Measurements from ENCODE around the gene MGAT4C.

The MGAT4C gene

DNA sequence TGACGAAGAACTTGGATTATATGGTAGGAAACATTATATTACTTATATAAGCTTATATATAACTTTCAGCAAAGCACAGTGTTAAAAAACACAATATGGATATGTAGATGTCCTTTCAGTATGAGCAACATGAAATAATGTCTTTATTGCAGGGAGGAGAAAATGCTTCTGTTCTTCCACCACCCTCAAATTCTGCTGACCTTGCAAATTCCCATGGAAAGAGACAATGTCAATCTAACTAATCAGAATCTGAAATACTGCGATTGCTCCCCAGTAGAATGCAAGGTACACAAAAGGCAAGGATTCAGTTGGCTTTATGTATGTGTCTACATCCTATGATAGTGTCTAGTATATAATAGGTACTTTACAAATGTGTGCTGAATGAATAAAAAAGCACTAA is 26.4 kb downstream of the MGAT4C start:
- no peak for DNase-seq (ENCODE audit: low spot score)

DNA sequence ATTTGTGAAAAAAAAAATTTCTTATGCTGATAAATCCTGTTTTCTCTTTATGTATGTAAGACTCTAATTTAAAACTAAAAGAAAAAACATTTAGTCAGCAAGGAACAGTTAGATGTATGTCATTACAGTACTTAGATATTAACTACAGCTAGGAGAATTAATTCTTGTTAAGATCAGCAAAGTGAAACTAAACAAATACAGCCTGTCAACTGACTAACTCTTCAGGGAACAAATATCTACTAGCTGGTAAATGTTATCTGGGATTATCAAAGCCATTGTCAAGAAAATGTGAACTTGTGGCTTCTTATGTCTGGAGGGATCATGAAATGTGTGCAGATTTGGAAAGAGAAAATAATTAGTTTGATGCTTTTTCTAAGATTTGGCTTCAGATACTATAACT is 27.5 kb downstream of the MGAT4C start:
- DNase-seq (ENCODE audit: low spot score) = no peak

DNA sequence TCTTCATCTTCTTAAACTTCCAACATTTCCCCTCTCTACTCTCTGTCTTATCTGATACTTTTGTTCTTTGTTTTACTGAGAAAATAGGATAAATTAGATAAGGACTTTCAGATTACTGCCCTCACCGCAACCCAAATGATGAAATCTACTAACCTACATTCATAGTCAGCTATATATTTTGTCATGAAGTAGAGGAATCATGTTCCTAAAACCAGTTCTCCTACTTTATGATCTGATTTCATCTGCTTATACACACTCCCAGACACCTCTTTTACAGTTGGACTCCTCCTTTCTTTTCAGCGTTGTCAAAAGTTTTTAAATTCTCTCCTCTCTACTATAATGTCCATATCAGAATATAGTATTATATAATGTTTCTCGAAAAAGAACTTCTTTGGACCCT is 29.7 kb downstream of the MGAT4C start:
- no peak for DNase-seq (ENCODE audit: low spot score)

DNA sequence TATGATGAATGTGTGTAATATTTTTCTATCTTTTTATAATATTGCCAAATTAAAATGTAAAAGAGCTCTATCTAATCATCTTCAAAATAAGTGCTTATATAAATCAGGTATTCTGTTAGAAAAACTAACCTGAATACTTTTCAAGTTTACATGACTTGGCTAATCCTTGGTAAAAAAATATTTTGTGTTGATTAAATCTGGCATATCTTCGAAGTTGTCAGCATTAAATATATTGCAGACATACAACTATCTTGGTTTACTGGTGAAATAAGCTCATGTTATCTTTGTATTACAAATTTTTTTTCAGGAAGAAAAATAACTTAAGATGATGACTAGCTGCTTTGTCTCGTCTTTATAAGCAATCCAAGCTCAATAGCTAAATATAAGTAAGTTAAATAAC is 39.6 kb downstream of the MGAT4C start:
- DNase-seq (ENCODE audit: low spot score) = no peak

DNA sequence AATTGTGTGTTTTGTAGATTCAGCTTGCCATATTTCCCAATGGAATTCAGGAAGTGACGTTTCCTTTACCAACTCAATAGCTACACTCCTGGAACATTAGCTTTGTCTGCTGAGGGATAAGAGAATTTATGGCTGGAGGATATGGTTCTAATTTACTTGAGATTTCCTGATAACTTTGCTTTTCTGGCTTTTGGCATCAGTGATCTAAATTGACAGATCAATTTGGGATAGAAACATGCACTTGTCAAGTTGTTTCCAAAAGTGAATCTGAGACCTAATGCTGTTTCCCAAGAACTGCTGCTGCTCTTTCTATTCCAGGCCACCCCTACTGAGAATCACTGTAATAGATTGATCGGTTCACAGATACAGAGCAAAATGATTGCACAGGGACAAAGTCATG is 43.2 kb downstream of the MGAT4C start:
- DNase-seq (ENCODE audit: low spot score) = no peak

DNA sequence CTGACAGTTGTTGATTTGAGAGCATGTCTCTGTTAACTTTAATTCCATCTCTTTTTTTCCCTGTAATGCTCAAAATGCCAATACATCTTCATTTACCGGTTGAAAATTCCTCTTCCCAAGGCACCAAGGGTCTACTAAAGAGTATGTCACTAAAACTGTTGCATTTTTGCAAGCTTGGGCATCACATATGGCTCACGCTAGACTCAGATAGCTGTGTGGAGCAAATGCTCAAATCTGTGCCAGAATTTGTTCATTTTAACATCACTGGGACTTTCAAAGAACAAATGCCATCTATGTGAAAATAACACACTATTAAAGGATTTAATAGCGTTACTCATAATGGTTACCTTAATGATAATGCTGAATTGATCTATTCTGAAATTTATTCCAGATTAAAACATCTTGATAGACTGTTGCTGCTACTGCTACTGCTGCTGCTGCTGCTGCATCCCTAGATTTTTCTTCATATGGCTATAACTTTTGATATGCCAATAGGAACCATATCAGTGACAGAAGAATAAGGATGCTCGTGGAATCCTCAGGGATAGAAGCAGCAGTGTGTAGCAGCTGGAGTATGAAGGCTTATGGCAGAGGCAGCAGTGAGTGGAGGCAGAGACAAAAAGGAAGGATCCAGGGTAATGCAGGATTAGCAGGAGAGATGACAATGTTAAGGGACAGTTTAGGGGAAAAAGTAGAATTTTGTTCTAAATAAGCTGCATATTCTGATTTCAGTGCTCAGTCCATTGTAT is 57.3 kb downstream of the MGAT4C start:
- DNase-seq (ENCODE audit: low spot score) = no peak

DNA sequence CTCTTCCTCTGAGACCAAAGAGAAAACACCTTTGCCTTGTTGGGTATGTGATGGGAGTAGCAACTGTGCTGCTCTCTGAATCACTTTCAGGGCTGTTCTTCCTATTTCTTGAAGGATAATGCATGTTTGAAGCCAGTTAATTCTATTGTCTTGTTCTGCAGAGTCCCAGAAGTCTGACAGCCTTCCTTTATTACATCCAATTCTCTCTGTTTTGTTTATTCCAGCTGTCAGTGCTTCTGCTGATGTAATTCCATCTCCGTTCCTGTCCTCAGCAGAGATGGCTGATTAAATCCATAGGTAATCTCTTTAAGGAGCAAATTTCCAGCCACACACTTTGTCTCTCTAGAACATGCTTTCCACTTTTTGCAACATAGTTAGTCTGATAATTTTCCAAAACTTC is 59.7 kb downstream of the MGAT4C start:
- DNase-seq (ENCODE audit: low spot score) = no peak

DNA sequence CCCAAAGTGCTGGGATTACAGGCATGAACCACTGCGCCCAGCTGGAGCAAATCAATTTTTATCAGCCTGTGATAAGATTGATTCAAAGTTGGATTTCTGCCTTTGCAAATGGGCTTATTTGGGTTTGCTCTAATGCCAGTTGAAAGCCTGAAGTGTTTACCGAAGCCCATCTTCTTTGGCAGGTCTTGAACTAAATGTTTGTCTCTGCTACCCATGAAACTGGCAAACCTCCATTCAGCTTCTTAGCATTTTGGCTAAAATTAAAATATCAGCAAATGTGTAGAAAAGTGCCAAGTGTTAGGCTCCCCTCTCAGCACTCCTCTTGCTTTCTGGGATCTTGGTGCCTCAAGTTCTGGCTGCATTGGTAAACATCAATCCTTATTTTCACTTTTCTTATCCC is 61.5 kb downstream of the MGAT4C start:
- no peak for DNase-seq (ENCODE audit: low spot score)

DNA sequence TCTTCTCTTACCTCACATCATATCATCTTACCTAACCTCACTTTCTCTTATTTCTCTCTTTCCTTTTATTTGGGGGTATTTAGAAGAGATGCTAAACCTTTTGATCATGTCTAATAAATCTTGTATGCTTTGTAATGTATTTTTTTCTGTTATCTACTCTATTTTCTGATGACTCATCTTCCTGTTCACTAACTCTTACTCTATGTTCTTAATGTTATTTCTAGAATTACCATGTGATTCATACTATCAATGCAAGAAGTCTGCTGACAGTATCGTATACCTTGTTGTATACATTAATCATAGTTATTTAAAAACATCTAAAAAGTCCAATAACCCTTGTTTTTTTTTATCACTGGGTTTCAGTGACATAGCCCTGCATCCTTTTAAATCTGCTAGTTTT is 62.3 kb downstream of the MGAT4C start:
- no peak for DNase-seq (ENCODE audit: low spot score)

DNA sequence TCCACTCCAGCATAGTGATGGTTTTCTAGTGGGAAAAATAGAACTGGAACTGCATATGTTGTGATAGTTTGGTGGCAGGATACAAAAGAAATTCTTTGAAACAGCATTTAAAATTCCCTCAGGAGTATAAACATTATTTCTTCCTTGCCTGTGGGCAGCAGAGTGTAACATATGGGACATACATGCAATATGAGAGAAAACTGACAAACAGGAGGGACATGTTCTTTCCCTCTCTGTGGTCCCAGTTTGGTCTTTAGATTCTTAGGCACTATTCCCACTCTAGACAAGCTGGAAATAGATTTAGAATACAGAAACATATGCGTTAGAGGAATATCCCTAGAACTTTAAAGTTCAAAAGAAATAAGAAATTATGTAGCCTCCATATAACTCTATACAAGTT is 68.0 kb downstream of the MGAT4C start:
- no peak for DNase-seq (ENCODE audit: low spot score)

DNA sequence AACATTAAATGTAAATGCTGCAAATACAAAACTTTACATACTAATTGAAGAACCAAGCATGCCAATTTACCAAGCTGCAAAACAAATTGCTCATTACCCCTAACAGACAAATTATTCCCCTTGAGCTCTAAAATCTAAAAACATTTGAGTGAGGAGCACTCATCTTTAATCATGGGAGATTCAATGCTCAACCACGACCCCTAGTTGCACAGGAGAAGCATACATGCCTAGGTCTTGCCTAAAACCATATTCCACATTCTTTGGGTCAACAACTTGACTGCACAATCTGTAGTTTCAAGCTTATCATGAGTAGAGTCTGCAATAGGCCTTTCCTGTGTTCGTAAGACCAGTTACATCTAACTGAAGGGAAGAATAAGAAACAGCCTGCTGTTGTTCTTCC is 69.7 kb downstream of the MGAT4C start:
- peak; percentile 25 for DNase-seq (ENCODE audit: low spot score)

DNA sequence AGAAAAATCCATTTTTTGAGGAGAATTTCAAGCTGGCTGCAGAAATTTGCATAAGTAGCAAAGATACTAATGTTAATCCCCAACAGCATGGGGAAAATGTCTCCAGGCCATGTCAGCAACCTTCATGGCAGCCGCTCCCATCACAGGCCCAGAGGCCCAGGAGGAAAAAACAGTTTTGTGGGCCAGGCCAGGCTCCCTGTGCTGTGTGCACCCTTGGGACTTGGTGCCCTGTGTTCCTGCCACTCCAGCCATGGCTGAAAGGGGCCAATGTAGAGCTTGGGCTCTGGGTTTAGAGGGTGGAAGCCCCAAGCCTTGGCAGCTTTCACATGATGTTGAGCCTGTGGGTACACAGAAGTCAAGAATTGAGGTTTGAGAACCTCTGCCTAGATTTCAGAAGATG is 76.3 kb downstream of the MGAT4C start:
- no peak for DNase-seq (ENCODE audit: low spot score)

DNA sequence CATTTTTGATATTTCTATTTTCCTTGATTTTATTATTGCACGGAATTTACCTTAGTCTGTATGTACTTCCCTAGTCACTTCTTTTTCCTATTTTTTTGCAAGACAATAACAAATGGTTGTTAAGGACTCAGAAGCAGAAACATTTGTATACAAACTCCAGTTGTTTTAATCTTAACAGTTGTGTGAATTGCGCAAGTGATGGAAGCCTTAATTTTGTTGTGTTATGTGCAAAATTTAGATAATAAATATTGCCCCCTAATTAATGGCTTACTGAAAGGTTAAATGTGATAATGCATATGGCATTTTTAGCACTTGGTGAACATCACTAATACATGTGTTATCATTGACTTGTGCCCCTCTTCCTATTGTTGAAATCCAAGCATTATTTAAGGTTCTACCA is 82.0 kb downstream of the MGAT4C start:
- no peak for DNase-seq (ENCODE audit: low spot score)

DNA sequence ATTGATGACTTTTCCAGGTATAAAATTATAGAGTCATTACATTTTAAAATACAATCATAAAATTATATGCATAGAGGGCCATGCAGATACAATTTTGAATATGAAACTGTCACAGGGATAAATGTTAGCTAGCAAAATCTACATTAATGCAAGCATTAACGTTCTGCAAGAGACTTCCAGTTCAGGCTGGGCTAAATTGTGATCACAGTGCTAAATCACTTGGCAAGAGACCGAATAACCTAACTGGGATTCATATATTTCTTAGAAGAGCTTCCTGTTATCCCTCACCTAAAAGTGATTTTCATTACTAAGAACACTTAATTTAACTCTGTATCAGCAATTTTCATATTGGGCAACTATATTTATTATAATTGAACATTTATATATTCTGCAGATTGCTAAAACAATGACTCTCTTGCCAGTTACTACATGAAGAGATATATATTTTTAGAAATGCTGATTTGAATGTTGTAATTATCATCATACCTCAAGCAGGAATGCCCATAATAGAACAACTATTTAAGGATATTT is 83.2 kb downstream of the MGAT4C start:
- no peak for DNase-seq (ENCODE audit: low spot score)

DNA sequence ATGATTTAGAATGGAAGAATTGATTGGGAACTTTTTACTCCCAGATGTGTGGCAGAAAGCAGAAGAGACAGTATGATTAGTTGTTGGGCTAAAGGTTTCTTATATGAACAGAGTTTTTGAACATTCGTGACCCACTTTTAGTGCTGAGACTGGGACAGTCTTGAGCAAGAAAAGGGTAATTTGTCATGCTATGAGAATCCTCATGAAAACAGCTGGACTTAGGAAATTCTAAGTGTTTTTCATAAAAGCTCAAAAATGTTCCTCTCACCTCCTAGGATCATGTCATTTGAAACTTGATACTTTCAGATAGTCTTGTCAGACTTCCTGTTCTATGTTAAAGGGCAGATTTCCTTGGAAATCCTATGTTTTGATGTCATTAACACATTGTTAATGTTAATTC is 86.1 kb downstream of the MGAT4C start:
- no peak for DNase-seq (ENCODE audit: low spot score)

DNA sequence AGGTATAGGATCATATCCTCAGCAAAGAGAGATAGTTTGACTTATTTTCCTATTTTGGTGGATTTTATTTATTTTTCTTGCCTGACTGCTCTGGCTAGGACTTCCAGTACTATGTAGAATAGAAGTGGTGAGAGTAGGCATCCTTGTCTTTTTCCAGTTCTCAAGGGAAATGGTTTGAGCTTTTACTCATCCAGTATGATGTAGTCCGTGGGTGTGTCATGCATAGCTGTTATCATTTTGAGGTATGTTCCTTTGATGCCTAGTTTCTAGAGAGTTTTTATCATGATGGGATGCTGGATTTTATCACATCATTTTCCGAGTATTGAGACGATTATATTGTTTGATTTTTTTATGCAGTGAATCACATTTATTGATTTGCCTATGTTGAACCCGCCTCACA is 97.2 kb downstream of the MGAT4C start:
- DNase-seq (ENCODE audit: low spot score) = no peak

DNA sequence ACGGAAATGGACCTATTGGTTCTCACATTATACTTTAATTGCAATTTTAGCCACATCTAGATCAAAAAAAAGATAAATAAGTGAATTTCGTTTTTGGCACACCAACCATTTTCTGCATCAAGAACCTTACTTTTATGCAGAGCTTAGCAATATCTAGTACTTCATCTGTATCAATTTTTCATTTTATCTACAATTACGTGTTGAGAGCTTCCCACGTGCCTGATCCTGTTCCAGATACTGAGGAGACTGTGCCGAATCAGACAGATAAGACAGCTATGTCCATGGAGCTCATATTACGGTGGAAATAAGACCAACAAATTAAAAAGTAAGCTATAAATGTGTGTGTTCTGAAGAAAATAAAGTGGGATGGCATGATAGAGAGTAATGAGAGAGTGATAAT is 101.6 kb downstream of the MGAT4C start:
- no peak for DNase-seq (ENCODE audit: low spot score)

DNA sequence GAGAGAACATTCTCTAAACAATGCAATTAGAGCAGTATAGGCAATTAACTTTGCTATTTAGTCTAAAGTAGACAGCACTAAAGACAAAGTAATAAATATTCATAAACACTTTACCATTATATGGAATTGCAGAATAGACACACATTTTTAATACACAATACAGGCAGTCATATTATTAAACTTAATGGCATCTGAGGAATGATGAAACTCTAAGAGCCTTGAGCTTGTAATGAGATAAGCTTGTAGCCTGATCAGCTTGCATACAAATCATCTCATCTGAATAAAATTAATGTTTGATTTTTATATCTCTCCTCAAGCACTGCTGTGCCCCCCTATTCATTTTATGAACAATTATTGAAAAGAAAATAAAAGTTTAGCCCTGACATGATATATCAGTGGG is 107.6 kb downstream of the MGAT4C start:
- no peak for DNase-seq (ENCODE audit: low spot score)

DNA sequence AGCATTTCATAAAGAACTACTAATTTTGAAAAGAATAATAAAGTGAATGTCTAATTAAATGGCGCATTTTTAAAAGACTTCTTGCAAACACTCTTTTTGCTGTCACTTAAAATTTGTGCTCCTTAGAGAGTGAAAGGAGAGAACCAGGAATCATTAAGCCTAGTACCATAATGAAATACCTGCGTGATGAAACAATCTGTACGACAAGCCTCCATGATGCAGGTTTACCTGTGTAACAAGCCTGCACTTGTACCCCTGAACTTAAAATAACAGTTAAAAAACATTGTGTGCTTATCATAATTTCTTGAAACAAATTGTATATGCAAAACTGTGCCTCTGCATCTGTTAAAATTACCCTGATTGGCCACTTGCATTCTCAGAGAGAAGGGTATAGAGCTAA is 108.1 kb downstream of the MGAT4C start:
- DNase-seq (ENCODE audit: low spot score) = no peak

DNA sequence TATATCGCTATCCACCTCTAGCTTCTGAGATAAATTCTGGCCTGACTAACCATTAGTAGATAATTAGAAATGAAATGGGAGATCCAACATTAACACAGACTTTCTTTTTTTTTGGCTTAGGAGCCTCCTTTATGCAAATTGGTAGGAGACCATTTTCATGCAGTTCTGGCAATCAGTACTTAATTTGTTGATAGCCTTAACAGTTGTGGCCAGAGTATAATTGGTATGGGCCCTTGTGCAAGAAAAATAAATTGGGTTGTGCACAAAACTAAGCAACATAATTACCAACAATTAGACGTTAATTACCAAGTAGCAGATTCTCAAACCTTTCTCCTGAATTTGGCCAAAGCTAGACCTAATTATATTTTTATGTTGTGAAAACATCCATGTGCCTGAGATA is 111.0 kb downstream of the MGAT4C start:
- no peak for DNase-seq (ENCODE audit: low spot score)

DNA sequence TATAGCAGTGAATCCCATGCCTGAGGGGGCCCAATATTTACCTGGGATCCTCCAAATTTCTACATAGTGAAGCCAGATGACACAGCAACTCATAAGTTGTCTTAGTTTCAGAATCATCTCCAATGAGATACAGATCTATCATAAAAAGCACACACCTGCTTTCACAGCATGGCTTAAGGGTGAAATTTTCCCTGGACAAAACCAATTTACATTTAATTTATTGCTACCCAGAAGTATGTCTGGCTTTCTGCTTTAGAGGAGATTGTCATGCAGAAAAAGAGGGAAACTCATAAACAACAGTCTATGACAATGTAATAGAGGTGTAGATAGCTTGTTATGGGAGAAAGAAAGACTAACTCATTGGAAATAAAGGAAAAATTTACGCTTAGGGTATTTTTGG is 113.0 kb downstream of the MGAT4C start:
- DNase-seq (ENCODE audit: low spot score) = no peak

DNA sequence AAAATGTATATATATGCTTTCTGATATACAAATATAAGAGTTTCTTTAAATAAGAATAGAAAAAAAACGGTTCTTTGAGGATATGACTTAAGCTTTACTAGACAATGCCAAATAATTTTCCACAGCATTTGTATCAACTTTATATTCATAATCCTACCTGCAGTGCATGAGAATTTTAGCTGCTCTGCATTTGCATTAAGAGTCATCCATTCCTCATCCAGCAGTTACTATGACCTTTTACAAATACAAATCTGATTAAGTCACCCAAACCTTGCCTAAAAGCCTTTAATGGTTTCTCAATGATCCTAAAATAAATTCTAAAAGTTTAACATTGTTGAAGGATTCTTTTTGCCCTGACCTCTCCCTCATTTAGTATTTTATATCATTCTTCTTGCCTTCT is 116.5 kb downstream of the MGAT4C start:
- DNase-seq (ENCODE audit: low spot score) = no peak

DNA sequence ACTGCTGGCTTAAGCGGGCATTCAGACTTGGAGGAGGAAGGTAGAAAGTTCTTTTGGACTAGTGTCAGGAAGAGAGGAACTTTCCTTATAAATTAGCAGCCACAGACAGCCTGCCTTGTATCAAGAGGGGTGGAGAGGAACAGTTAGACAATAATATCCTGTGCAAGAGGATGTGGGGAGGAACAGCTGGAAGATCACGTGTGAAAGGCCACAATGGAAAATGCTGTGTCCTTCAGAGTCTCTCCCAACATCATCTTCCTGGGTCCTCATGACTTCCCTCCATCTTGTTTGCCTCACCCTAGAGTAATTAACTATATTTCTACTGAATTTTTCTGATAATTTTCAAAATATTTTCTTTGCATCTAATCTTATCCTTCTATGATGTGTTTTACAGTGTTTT is 117.4 kb downstream of the MGAT4C start:
- DNase-seq (ENCODE audit: low spot score) = no peak

DNA sequence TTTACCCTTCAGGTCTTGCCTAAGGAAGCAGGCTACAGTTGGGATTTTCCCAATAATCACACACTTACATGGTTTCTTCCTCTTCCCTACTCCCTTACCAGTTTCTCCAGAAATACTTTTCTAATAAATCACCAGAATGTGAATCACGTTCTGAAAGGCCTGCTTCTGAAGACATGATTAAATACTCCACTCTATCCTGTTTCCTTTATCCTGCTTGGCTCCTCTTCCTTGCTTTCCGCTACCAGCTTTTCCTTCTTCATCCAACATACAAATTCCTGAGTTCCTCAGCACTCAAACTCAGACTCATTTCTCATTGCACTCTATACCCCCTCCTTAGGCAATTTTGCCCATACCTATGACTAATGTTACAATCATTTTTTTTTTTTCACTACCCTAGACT is 118.3 kb downstream of the MGAT4C start:
- no peak for DNase-seq (ENCODE audit: low spot score)

DNA sequence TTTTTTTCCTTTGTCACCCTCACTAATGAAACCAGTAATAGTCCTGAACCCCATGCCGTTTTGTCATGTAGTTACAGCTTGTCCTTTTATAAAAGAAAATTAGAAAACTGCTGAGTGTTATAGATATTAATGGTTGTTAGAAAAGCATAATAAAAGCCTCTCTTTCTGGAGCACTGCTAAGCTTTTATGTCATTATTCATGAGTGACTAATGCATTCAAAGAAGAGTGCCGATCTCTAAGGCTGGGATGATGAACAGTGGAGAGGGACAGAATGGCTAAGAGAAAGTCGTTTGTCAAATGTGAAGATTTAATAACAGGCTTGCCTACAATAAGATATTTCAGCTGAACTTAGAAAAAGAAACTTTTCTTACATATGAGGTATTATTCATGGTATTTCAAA is 121.6 kb downstream of the MGAT4C start:
- no peak for DNase-seq (ENCODE audit: low spot score)
